H9 (cell line): Measurements from ENCODE around the gene KIFC3. TPM values are rescaled to one million over a fixed set of nuclear protein-coding genes. Genes with fewer than 3 reads are reported as not detected.

Experiments
- DNase-seq: peaks from one replicate; pipeline ENCODE4 v3.0.0-alpha.2; 2017
- H2AFZ ChIP-seq: one replicate; pipeline ENCODE4 v1.6.1; 2013; ENCODE audit warnings: mild to moderate bottlenecking, low read length, control low read depth, moderate library complexity
- H2AK5ac ChIP-seq: 2 replicates; pipeline ENCODE4 v1.6.1; 2013; ENCODE audit warnings: low read length, control low read depth, mixed read lengths; ENCODE audit not compliant: insufficient read length
- H2BK120ac ChIP-seq: one replicate; pipeline ENCODE4 v1.6.1; 2013; ENCODE audit warnings: low read depth, mild to moderate bottlenecking, low read length, control low read depth, inconsistent platforms; ENCODE audit not compliant: poor library complexity, severe bottlenecking
- H2BK12ac ChIP-seq: 2 replicates; pipeline ENCODE4 v1.6.1; 2013; ENCODE audit warnings: low read length, control low read depth, mixed read lengths, low read depth; ENCODE audit not compliant: insufficient read length
- H2BK15ac ChIP-seq: 2 replicates; pipeline ENCODE4 v1.6.1; 2013; ENCODE audit warnings: low read depth, low read length, control low read depth
- H2BK20ac ChIP-seq: one replicate; pipeline ENCODE4 v1.6.1; 2013; ENCODE audit warnings: low read depth, mild to moderate bottlenecking, low read length, control low read depth, inconsistent platforms; ENCODE audit not compliant: poor library complexity, severe bottlenecking
- H2BK5ac ChIP-seq: 2 replicates; pipeline ENCODE4 v1.6.1; 2013; ENCODE audit warnings: low read length, control low read depth, mixed read lengths; ENCODE audit not compliant: insufficient read length
- H3K14ac ChIP-seq: 2 replicates; pipeline ENCODE4 v1.6.1; 2013; ENCODE audit warnings: low read length, control low read depth; ENCODE audit not compliant: insufficient read depth
- H3K18ac ChIP-seq: 2 replicates; pipeline ENCODE4 v1.6.1; 2013; ENCODE audit warnings: low read depth, mild to moderate bottlenecking, mixed read lengths, low read length, control low read depth; ENCODE audit not compliant: insufficient read length
- H3K23ac ChIP-seq: 2 replicates; pipeline ENCODE4 v1.6.1; 2013; ENCODE audit warnings: low read length, control low read depth, mixed read lengths, low read depth; ENCODE audit not compliant: insufficient read length
- H3K23me2 ChIP-seq: 2 replicates; pipeline ENCODE4 v1.6.1; 2013; ENCODE audit warnings: low read depth, mild to moderate bottlenecking, mixed read lengths, low read length, control low read depth; ENCODE audit not compliant: insufficient read length, poor library complexity, severe bottlenecking
- H3K27ac ChIP-seq: 2 replicates; pipeline ENCODE4 v1.5.1; 2013; ENCODE audit warnings: low read length, control low read depth, mixed read lengths, low read depth; ENCODE audit not compliant: insufficient read length
- H3K27me3 ChIP-seq: 2 replicates; pipeline ENCODE4 v1.6.1; 2013; ENCODE audit warnings: low read length, control low read depth, inconsistent platforms; ENCODE audit not compliant: insufficient read depth
- H3K4ac ChIP-seq: 2 replicates; pipeline ENCODE4 v1.6.1; 2013; ENCODE audit warnings: low read depth, mild to moderate bottlenecking, control low read depth, inconsistent platforms, low read length, moderate library complexity
- H3K4me1 ChIP-seq: 2 replicates; pipeline ENCODE4 v1.6.1; 2013; ENCODE audit warnings: low read length, control low read depth, inconsistent platforms; ENCODE audit not compliant: insufficient read depth
- H3K4me2 ChIP-seq: 2 replicates; pipeline ENCODE4 v1.6.1; 2013; ENCODE audit warnings: low read length, control low read depth, mixed read lengths; ENCODE audit not compliant: insufficient read length, insufficient read depth
- H3K56ac ChIP-seq: 2 replicates; pipeline ENCODE4 v1.6.1; 2013; ENCODE audit warnings: low read depth, mild to moderate bottlenecking, mixed read lengths, low read length, control low read depth; ENCODE audit not compliant: insufficient read length
- H3K79me1 ChIP-seq: 2 replicates; pipeline ENCODE4 v1.6.1; 2013; ENCODE audit warnings: low read depth, mild to moderate bottlenecking, moderate library complexity, low read length, control low read depth, inconsistent platforms; ENCODE audit not compliant: insufficient read depth, poor library complexity, severe bottlenecking
- H3K79me2 ChIP-seq: 2 replicates; pipeline ENCODE4 v1.6.1; 2013; ENCODE audit warnings: low read length, control low read depth, inconsistent platforms; ENCODE audit not compliant: insufficient read depth
- H3K9ac ChIP-seq: 2 replicates; pipeline ENCODE4 v1.6.1; 2013; ENCODE audit warnings: low read length, control low read depth, mixed read lengths; ENCODE audit not compliant: insufficient read length; ENCODE audit errors: extremely low read depth
- H3K9me3 ChIP-seq: one replicate; pipeline ENCODE4 v1.6.1; 2013; ENCODE audit warnings: low read depth, low read length, inconsistent platforms; ENCODE audit not compliant: control insufficient read depth
- H3T11ph ChIP-seq: one replicate; pipeline ENCODE4 v1.6.1; 2013; ENCODE audit warnings: mild to moderate bottlenecking, low read length, control low read depth, inconsistent platforms
- H4K20me1 ChIP-seq: one replicate; pipeline ENCODE4 v1.6.1; 2013; ENCODE audit not compliant: control insufficient read depth, insufficient read length, insufficient read depth
- H4K5ac ChIP-seq: 2 replicates; pipeline ENCODE4 v1.6.1; 2013; ENCODE audit warnings: low read depth, mild to moderate bottlenecking, mixed read lengths, low read length, control low read depth; ENCODE audit not compliant: insufficient read length
- H4K8ac ChIP-seq: replicated peaks from 2 replicates; pipeline ENCODE4 v1.6.1; 2013; ENCODE audit warnings: low read length, control low read depth, mixed read lengths, low read depth; ENCODE audit not compliant: insufficient read length
- H4K91ac ChIP-seq: 2 replicates; pipeline ENCODE4 v1.6.1; 2013; ENCODE audit warnings: low read depth, mild to moderate bottlenecking, moderate library complexity, mixed read lengths, low read length, control low read depth; ENCODE audit not compliant: insufficient read length
- H3K27ac Mint-ChIP-seq, 3 experiments: 2 replicates in 2 of 3; 3 replicates in 1 of 3; pipeline ENCODE4 v1.8.0; 2020 to 2021; ENCODE audit warnings: mixed read lengths in 3 of 3, mild to moderate bottlenecking in 1 of 3, moderate library complexity in 1 of 3
- H3K27me3 Mint-ChIP-seq: 2 replicates; pipeline ENCODE4 v1.8.0; 2021; ENCODE audit warnings: low read depth, mild to moderate bottlenecking, moderate library complexity, mixed read lengths
- H3K36me3 Mint-ChIP-seq, 3 experiments: 2 replicates in 2 of 3; 3 replicates in 1 of 3; pipeline ENCODE4 v1.8.0; 2020 to 2021; ENCODE audit warnings: low read depth in 3 of 3, mixed read lengths in 3 of 3; ENCODE audit not compliant: insufficient read depth in 1 of 3
- H3K4me1 Mint-ChIP-seq, 2 experiments: 2 replicates each; pipeline ENCODE4 v1.8.0; 2020; ENCODE audit warnings: mixed read lengths in 2 of 2
- H3K4me3 Mint-ChIP-seq, 2 experiments: 2 replicates in 1 of 2; 3 replicates in 1 of 2; pipeline ENCODE4 v1.8.0; 2020 to 2021; ENCODE audit warnings: mild to moderate bottlenecking in 2 of 2, mixed read lengths in 2 of 2, moderate library complexity in 1 of 2
- H3K9me3 Mint-ChIP-seq, 2 experiments: 2 replicates in 1 of 2; 3 replicates in 1 of 2; pipeline ENCODE4 v1.8.0; 2020; ENCODE audit warnings: mild to moderate bottlenecking in 2 of 2, mixed read lengths in 2 of 2, moderate library complexity in 1 of 2
- CTCF ChIP-seq: fragments of 200-600 bp; sonication (generic); conservative IDR thresholded peaks from 3 replicates; pipeline ENCODE4 v1.8.0; 2021; ENCODE audit warnings: antibody characterized with exemption, mild to moderate bottlenecking
- total RNA-seq: library from RNA; stranded (reverse); gene quantifications from 2 replicates; pipeline ENCODE4 v1.2.1, GENCODE V29; 2021

The KIFC3 gene
- total RNA-seq, 1 experiment from 2014 or later = 5.0 TPM

GRCh38 chr16:57817680-57818079 lies 15.4 kb upstream of the KIFC3 start:
- Histone ChIP-seq H4K8ac (no peak overlapping the region), H3K18ac (no peak overlapping the region), H2BK12ac (no peak overlapping the region), H2BK20ac (no peak overlapping the region), H3K9me3 (no peaks in the 10 kb centered on the region), H3K4me1 (peaks cover 7% of the 10 kb centered on the region; the same call in 1 of the 2 replicates), H4K5ac (no peak overlapping the region), H3K56ac (no peak overlapping the region), H3K79me1 (no peaks in the 10 kb centered on the region), H2BK5ac (no peak overlapping the region), H2AK5ac (no peak overlapping the region), H3K14ac (no peak overlapping the region), H3K79me2 (no peaks in the 10 kb centered on the region), H4K91ac (no peak overlapping the region), H3K27me3 (no peaks in the 10 kb centered on the region), H4K20me1 (no peaks in the 10 kb centered on the region), H3K23ac (no peak overlapping the region), H3K23me2 (no peaks in the 10 kb centered on the region), H2BK15ac (no peak overlapping the region), H2AFZ (no peak overlapping the region), H3K27ac (no peak overlapping the region), H3K4ac (no peak overlapping the region), H3T11ph (no peak overlapping the region), H3K4me2 (no peak overlapping the region), H2BK120ac (no peak overlapping the region), H3K9ac (no peak overlapping the region)
- no peaks in the 10 kb centered on the region for H3K36me3 Mint-ChIP-seq
- H3K9me3 Mint-ChIP-seq = no peaks in the 10 kb centered on the region
- H3K4me3 Mint-ChIP-seq = 0 out of 5 replicates have a peak overlapping the region, but pooled peaks of 1 of the 2 experiments have one; percentile 26
- no peak for DNase-seq
- peaks cover 13 to 23% of the 10 kb centered on the region in 2 experiments for H3K4me1 Mint-ChIP-seq
- no peak overlapping the region for H3K27ac Mint-ChIP-seq
- peaks cover 1% of the 10 kb centered on the region; the same call in 1 of the 2 replicates for H3K27me3 Mint-ChIP-seq
- TF ChIP-seq CTCF = no peak
